Activated CD8-positive, alpha-beta memory T cell treated with anti-CD3 and anti-CD28 coated beads for 48 hours (primary cell): Measurements from ENCODE around the gene ANGPTL8.

Experiments used
- DNase-seq, 3 experiments: peaks; one replicate each; pipeline ENCODE4 v3.0.0-alpha.2; 2020; ENCODE audit warnings: low read depth in 2 of 3, low spot score in 2 of 3

ANGPTL8 gene

GRCh38 chr19:11203194-11204075 is 36.0 kb upstream of the ANGPTL8 start:
- no peak for DNase-seq

- DNase-seq: no peak
Measured at GRCh38 chr19:11204076-11204602, 35.3 kb upstream of the ANGPTL8 start.

- DNase-seq: no peak
Measured at GRCh38 chr19:11204943-11205349, 34.5 kb upstream of the ANGPTL8 start.

- no peak for DNase-seq
Measured at GRCh38 chr19:11205939-11206570, 33.4 kb upstream of the ANGPTL8 start.

- DNase-seq: no peak
Measured at GRCh38 chr19:11208561-11209471, 30.6 kb upstream of the ANGPTL8 start.

- DNase-seq: no peak
Measured at GRCh38 chr19:11209839-11210655, 29.4 kb upstream of the ANGPTL8 start.

GRCh38 chr19:11210656-11210928 is 28.8 kb upstream of the ANGPTL8 start:
- DNase-seq: no peak

GRCh38 chr19:11214387-11214786 is 25.0 kb upstream of the ANGPTL8 start:
- DNase-seq: no peak

GRCh38 chr19:11221082-11221598 is 18.3 kb upstream of the ANGPTL8 start:
- DNase-seq: no peak

- DNase-seq: no peak
Measured at GRCh38 chr19:11223200-11223599, 16.2 kb upstream of the ANGPTL8 start.

GRCh38 chr19:11224429-11224828 is 15.0 kb upstream of the ANGPTL8 start:
- no peak for DNase-seq

- DNase-seq: no peak
Measured at GRCh38 chr19:11225172-11225571, 14.2 kb upstream of the ANGPTL8 start.

- DNase-seq: no peak
Measured at GRCh38 chr19:11225815-11226214, 13.6 kb upstream of the ANGPTL8 start.

GRCh38 chr19:11226716-11227166 is 12.7 kb upstream of the ANGPTL8 start:
- no peak for DNase-seq

GRCh38 chr19:11227195-11227886 is 12.1 kb upstream of the ANGPTL8 start:
- DNase-seq: no peak

- no peak for DNase-seq
Measured at GRCh38 chr19:11230621-11231386, 8.6 kb upstream of the ANGPTL8 start.

GRCh38 chr19:11232555-11232954 is 6.9 kb upstream of the ANGPTL8 start:
- DNase-seq: no peak

GRCh38 chr19:11233073-11233472 is 6.3 kb upstream of the ANGPTL8 start:
- no peak for DNase-seq

GRCh38 chr19:11234486-11235075 is 4.8 kb upstream of the ANGPTL8 start:
- no peak for DNase-seq
